AG08395 (cell line): ENCODE measurements around the gene IQCE.
"Not testable (repeated sequence)": the region's sequence is repeated elsewhere in the genome, so short reads cannot be mapped to it uniquely, and the experiment has no call there.

Source experiments
- DNase-seq: peaks from one replicate; pipeline ENCODE4 v3.0.0; 2012; ENCODE audit warnings: mixed read lengths, low spot score

Gene IQCE

GRCh38 chr7:2554661-2555111 lies 4.1 kb upstream of the IQCE start:
- no peak for DNase-seq

- DNase-seq: peak; percentile 99
Measured at GRCh38 chr7:2555121-2556052, 3.4 kb upstream of the IQCE start, which contains the start of gene BRAT1. Gene BRAT1, minus strand, starts transcription at chr7:2555524. Its CDS starts 1,093 bp downstream, at chr7:2554431.

GRCh38 chr7:2559283-2559950 lies 638 bp downstream of the IQCE start:
- no peak for DNase-seq

GRCh38 chr7:2563955-2564354 lies 5.2 kb downstream of the IQCE start:
- DNase-seq: not testable (repeated sequence)

- DNase-seq: no peak
Measured at GRCh38 chr7:2564970-2565540, 6.3 kb downstream of the IQCE start.

- DNase-seq: no peak
Measured at GRCh38 chr7:2566348-2566889, 7.6 kb downstream of the IQCE start.

GRCh38 chr7:2566890-2567678 lies 8.3 kb downstream of the IQCE start:
- DNase-seq: no peak

GRCh38 chr7:2567679-2568278 lies 9.0 kb downstream of the IQCE start:
- DNase-seq: peak; percentile 59

GRCh38 chr7:2568521-2569223 lies 9.9 kb downstream of the IQCE start:
- DNase-seq: no peak

- no peak for DNase-seq
Measured at GRCh38 chr7:2569421-2569820, 10.6 kb downstream of the IQCE start.

- DNase-seq: no peak
Measured at GRCh38 chr7:2570021-2570420, 11.2 kb downstream of the IQCE start.

- no peak for DNase-seq
Measured at GRCh38 chr7:2571409-2571808, 12.6 kb downstream of the IQCE start.

GRCh38 chr7:2572101-2572842 lies 13.5 kb downstream of the IQCE start:
- DNase-seq: no peak

- DNase-seq: no peak
Measured at GRCh38 chr7:2573761-2574160, 15.0 kb downstream of the IQCE start.

- no peak for DNase-seq
Measured at GRCh38 chr7:2575046-2575732, 16.4 kb downstream of the IQCE start.

- DNase-seq: peak; percentile 73
Measured at GRCh38 chr7:2575733-2576340, 17.1 kb downstream of the IQCE start.

- no peak for DNase-seq
Measured at GRCh38 chr7:2576742-2577491, 18.1 kb downstream of the IQCE start.
